Body of pancreas (tissue), 4 donors: ENCODE data around the gene FMO5.

ENCODE experiments used
- POLR2A ChIP-seq, 3 donors: fragments of 450-650 bp; IDR thresholded peaks; one replicate each; pipeline ENCODE4 v1.6.1; 2016; ENCODE audit warnings: antibody characterized with exemption in 3 of 3, mild to moderate bottlenecking in 2 of 3
- TF ChIP-seq, protein P1 (sequence below), 7 experiments: fragments of 450-650 bp in 4 of 7; fragments of 200-600 bp in 3 of 7; sonication (generic) in 3 of 7; IDR thresholded peaks; one replicate each; pipeline ENCODE4 v1.5.1; 2016 to 2019; ENCODE audit warnings: antibody characterized with exemption in 7 of 7

DNA sequence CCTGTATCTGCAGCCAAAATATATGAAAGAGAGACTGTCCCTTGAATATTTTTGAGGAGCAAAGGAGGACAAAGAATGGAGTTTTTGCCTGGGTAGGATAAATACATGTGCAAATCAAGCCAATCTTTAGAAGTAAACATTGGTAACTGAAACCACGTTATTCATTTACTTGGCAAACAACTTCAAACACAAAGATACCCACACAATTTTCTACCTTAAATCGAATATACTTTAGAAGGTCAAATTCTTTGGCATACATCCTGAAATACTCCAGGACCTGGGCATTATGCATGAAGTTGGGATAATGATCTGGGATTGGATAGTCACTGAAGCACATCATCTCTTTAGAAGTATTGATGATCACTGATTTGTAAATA is 9.6 kb downstream of the FMO5 start:
- TF ChIP-seq, protein P1, sequence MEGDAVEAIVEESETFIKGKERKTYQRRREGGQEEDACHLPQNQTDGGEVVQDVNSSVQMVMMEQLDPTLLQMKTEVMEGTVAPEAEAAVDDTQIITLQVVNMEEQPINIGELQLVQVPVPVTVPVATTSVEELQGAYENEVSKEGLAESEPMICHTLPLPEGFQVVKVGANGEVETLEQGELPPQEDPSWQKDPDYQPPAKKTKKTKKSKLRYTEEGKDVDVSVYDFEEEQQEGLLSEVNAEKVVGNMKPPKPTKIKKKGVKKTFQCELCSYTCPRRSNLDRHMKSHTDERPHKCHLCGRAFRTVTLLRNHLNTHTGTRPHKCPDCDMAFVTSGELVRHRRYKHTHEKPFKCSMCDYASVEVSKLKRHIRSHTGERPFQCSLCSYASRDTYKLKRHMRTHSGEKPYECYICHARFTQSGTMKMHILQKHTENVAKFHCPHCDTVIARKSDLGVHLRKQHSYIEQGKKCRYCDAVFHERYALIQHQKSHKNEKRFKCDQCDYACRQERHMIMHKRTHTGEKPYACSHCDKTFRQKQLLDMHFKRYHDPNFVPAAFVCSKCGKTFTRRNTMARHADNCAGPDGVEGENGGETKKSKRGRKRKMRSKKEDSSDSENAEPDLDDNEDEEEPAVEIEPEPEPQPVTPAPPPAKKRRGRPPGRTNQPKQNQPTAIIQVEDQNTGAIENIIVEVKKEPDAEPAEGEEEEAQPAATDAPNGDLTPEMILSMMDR (IDR thresholded peaks at IDR 0.05), result no peak
- no peak for TF ChIP-seq POLR2A (IDR thresholded peaks at IDR 0.05)
